Right forelimb (tissue), 1 donor: ENCODE results near the gene THRAP3.
"Not testable (repeated sequence)": the region's sequence is repeated elsewhere in the genome, so short reads cannot be mapped to it uniquely, and the experiment has no call there.

ENCODE experiments used
- DNase-seq: peaks from one replicate; pipeline ENCODE4 v3.0.0-alpha.2; 2018

Gene THRAP3

GRCh38 chr1:36251794-36252481 lies 27.7 kb downstream of the THRAP3 start:
- no peak for DNase-seq

GRCh38 chr1:36252482-36252824 lies 28.2 kb downstream of the THRAP3 start:
- not testable (repeated sequence) for DNase-seq

- no peak for DNase-seq
Observed at GRCh38 chr1:36253161-36253862, 29.1 kb downstream of the THRAP3 start.

- no peak for DNase-seq
Observed at GRCh38 chr1:36256558-36257374, 32.5 kb downstream of the THRAP3 start.

- DNase-seq, result no peak
Observed at GRCh38 chr1:36257375-36257767, 33.1 kb downstream of the THRAP3 start.

GRCh38 chr1:36258960-36259344 lies 34.7 kb downstream of the THRAP3 start:
- no peak for DNase-seq

- DNase-seq, result no peak
Observed at GRCh38 chr1:36268981-36269380, 44.7 kb downstream of the THRAP3 start.

- DNase-seq, result no peak
Observed at GRCh38 chr1:36269408-36269838, 45.2 kb downstream of the THRAP3 start.

- DNase-seq, result no peak
Observed at GRCh38 chr1:36273024-36273423, 48.8 kb downstream of the THRAP3 start.

GRCh38 chr1:36274201-36274600 lies 50.0 kb downstream of the THRAP3 start:
- no peak for DNase-seq

GRCh38 chr1:36276688-36277087 lies 52.4 kb downstream of the THRAP3 start:
- no peak for DNase-seq

- no peak for DNase-seq
Observed at GRCh38 chr1:36279110-36279788, 55.0 kb downstream of the THRAP3 start.

GRCh38 chr1:36279789-36280296 lies 55.6 kb downstream of the THRAP3 start:
- DNase-seq, result no peak

GRCh38 chr1:36284061-36284460 lies 59.8 kb downstream of the THRAP3 start:
- no peak for DNase-seq

- DNase-seq, result no peak
Observed at GRCh38 chr1:36284517-36284916, 60.3 kb downstream of the THRAP3 start.

- no peak for DNase-seq
Observed at GRCh38 chr1:36285443-36286101, 61.3 kb downstream of the THRAP3 start.

- no peak for DNase-seq
Observed at GRCh38 chr1:36286802-36287201, 62.6 kb downstream of the THRAP3 start.

- DNase-seq, result no peak
Observed at GRCh38 chr1:36287595-36287994, 63.4 kb downstream of the THRAP3 start.

GRCh38 chr1:36295390-36295789 lies 71.1 kb downstream of the THRAP3 start:
- no peak for DNase-seq

- no peak for DNase-seq
Observed at GRCh38 chr1:36297062-36297461, 72.8 kb downstream of the THRAP3 start.

GRCh38 chr1:36298640-36299039 lies 74.4 kb downstream of the THRAP3 start:
- no peak for DNase-seq

- no peak for DNase-seq
Observed at GRCh38 chr1:36300526-36300925, 76.3 kb downstream of the THRAP3 start.
